Activated B cell treated with CpG ODN at 0.5 μM for 24 hours (primary cell): ENCODE measurements around the gene ZDHHC14. TPM values are rescaled to one million over a fixed set of nuclear protein-coding genes. Genes with fewer than 3 reads are reported as not detected.

Experiments used
- ATAC-seq: fragments of 200-7000 bp; cut with Tn5 transposase; one replicate; pipeline ENCODE4 v1.10.0; 2021; ENCODE audit warnings: low read depth, mild to moderate bottlenecking, moderate library complexity
- CTCF ChIA-PET: fragments of 350-600 bp; sonication (Branson Sonifier 250); formaldehyde crosslinking; loops from one replicate; lab custom pipeline; 2021; ENCODE audit warnings: antibody characterized with exemption; lab: Charles Lee
- POLR2A ChIA-PET: fragments of 350-600 bp; sonication (Branson Sonifier 250); formaldehyde crosslinking; loops from one replicate; lab custom pipeline; 2021; ENCODE audit warnings: antibody characterized with exemption; lab: Charles Lee
- DNase-seq: peaks from one replicate; pipeline ENCODE4 v3.0.0; 2022
- H3K27ac Mint-ChIP-seq: one replicate; pipeline ENCODE4 v1.8.0; 2020; ENCODE audit warnings: mixed read lengths
- H3K27me3 Mint-ChIP-seq: one replicate; pipeline ENCODE4 v1.8.0; 2021; ENCODE audit warnings: mixed read lengths
- H3K36me3 Mint-ChIP-seq: one replicate; pipeline ENCODE4 v1.8.0; 2021; ENCODE audit warnings: low read depth, mixed read lengths
- H3K4me1 Mint-ChIP-seq: one replicate; pipeline ENCODE4 v1.8.0; 2021; ENCODE audit warnings: mixed read lengths
- H3K4me3 Mint-ChIP-seq: one replicate; pipeline ENCODE4 v1.8.0; 2020; ENCODE audit warnings: mild to moderate bottlenecking, mixed read lengths
- H3K9me3 Mint-ChIP-seq: one replicate; pipeline ENCODE4 v1.8.0; 2020; ENCODE audit warnings: mixed read lengths
- intact Hi-C: fragments of 100-400 bp; cut with micrococcal nuclease; formaldehyde crosslinking; loops from one replicate; pipeline ENCODE4 v1.15.1; 2024
- total RNA-seq: library from RNA; stranded (reverse); gene quantifications from 2 replicates; pipeline ENCODE4 v1.2.3, GENCODE V29; 2022
- TF ChIP-seq, protein P1 (sequence below): fragments of 200-600 bp; IDR thresholded peaks from one replicate; pipeline ENCODE4 v1.8.0; 2022; ENCODE audit warnings: antibody characterized with exemption, mild to moderate bottlenecking

The ZDHHC14 gene
- total RNA-seq, 1 donor from 2014 or later: 25.3 TPM

DNA sequence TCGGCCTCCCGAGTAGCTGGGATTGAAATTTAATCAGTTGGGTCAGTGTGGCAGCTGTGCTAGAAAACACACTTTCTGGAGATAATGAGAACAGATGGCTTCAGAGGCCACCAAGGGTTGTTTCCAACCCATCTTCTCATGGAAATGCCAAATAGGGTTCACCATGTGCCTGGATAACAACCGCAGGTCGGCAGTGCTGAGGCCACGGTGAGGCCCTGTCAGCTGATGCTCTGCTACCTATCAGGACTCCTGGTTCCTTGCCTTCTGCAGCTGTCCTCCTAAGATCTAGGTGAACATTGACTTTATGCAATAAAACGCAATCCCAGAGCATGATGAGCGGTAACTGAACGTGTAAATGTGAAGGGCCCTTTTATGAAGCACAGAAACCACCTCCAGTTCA, 302.7 kb downstream of the ZDHHC14 start:
- Mint-ChIP-seq H3K27me3 (no peaks in the 10 kb centered on the region), H3K36me3 (no peaks in the 10 kb centered on the region), H3K9me3 (no peaks in the 10 kb centered on the region), H3K27ac (no peak overlapping the region), H3K4me1 (no peaks in the 10 kb centered on the region), H3K4me3 (no peak overlapping the region)
- intact Hi-C loops: no loop called here
- DNase-seq (no peak), ATAC-seq (no peak)
- TF ChIP-seq, protein P1, sequence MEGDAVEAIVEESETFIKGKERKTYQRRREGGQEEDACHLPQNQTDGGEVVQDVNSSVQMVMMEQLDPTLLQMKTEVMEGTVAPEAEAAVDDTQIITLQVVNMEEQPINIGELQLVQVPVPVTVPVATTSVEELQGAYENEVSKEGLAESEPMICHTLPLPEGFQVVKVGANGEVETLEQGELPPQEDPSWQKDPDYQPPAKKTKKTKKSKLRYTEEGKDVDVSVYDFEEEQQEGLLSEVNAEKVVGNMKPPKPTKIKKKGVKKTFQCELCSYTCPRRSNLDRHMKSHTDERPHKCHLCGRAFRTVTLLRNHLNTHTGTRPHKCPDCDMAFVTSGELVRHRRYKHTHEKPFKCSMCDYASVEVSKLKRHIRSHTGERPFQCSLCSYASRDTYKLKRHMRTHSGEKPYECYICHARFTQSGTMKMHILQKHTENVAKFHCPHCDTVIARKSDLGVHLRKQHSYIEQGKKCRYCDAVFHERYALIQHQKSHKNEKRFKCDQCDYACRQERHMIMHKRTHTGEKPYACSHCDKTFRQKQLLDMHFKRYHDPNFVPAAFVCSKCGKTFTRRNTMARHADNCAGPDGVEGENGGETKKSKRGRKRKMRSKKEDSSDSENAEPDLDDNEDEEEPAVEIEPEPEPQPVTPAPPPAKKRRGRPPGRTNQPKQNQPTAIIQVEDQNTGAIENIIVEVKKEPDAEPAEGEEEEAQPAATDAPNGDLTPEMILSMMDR: no peak
- ChIA-PET CTCF (no interaction called here), POLR2A (interaction anchor here (0.7 kb wide), 1 partner anchor 147 kb away, joined by 5 read pairs; no protein-coding TSS in a partner anchor)

DNA sequence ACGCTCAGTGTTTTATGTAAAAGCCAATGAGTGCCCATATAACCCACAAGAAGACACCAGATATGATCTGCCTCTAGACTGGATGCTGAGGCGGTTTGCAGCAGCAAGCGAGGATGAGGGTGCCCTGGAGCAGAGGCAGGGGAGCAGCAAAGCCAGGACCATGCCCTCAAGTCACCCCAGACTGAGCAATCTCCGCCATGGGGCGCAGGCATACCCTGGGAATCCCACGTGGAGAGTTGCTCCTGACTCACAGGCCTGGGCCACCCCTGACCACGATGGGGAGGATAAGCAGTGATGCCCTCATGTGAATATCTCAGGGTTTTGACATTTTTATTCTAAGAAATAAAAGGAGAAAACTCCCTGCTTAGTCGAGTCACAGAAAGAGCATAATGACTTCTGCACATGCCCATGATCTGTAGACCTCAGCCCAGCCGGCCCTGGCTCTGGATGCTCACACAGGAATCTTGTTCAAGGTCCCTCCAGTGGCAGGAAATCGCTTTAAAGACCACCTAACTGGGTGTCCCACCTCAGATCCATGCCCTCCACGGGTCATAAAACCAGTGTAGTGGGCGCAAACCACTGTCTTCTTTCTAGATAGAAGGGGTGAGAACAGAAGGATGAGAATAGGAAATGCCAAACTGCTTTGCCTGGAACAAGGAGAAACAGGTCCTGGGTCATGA, 303.8 kb downstream of the ZDHHC14 start:
- POLR2A ChIA-PET: no interaction called here
- Mint-ChIP-seq H3K27me3 (no peaks in the 10 kb centered on the region), H3K36me3 (no peaks in the 10 kb centered on the region), H3K27ac (no peak overlapping the region), H3K4me3 (no peak overlapping the region), H3K9me3 (no peaks in the 10 kb centered on the region), H3K4me1 (no peaks in the 10 kb centered on the region)
- intact Hi-C loops: no loop called here
- TF ChIP-seq, protein P1: no peak
- no peak for DNase-seq
- no peak for ATAC-seq
- CTCF ChIA-PET: no interaction called here

DNA sequence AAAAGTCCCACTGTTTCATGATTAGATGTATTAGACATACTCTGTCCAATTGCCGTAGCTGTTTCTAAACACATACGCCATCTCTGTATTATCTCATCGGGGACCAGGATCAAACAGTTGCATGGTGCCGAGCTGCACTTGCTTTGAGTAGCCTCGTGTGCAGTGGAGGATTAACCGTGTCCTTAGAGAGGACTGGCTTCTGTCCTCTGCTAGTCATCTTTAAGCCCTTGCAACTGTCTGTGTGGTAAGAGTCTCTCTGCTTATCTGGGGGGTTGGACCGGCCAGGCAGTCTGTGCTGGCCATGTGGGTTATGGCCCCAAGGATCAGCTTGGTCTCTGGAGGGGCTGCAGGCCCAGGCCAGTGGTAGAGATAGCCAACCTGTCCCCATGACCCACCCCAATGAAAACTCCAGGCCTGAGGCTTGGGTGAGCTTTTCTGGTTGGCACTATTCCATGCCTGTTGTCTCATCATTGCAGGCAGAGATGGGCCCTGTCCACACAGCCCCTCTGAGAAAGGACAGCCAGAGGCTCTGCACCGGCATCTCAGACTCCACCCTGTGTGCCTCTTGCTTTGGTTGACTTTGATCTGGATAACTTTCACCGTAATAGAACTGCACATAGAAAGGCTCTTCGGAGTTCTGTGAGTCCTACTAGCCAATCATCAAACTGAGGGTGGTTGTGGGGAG, 304.7 kb downstream of the ZDHHC14 start:
- CTCF ChIA-PET: no interaction called here
- Mint-ChIP-seq H3K4me1 (no peaks in the 10 kb centered on the region), H3K4me3 (no peak overlapping the region), H3K9me3 (no peaks in the 10 kb centered on the region), H3K27me3 (peaks cover 5% of the 10 kb centered on the region), H3K36me3 (no peaks in the 10 kb centered on the region), H3K27ac (no peak overlapping the region)
- intact Hi-C loops: no loop called here
- ATAC-seq (no peak), DNase-seq (no peak)
- TF ChIP-seq, protein P1: no peak
- POLR2A ChIA-PET: interaction anchor here (0.6 kb wide), 1 partner anchor 16 kb away, joined by 3 read pairs; no protein-coding TSS in a partner anchor

DNA sequence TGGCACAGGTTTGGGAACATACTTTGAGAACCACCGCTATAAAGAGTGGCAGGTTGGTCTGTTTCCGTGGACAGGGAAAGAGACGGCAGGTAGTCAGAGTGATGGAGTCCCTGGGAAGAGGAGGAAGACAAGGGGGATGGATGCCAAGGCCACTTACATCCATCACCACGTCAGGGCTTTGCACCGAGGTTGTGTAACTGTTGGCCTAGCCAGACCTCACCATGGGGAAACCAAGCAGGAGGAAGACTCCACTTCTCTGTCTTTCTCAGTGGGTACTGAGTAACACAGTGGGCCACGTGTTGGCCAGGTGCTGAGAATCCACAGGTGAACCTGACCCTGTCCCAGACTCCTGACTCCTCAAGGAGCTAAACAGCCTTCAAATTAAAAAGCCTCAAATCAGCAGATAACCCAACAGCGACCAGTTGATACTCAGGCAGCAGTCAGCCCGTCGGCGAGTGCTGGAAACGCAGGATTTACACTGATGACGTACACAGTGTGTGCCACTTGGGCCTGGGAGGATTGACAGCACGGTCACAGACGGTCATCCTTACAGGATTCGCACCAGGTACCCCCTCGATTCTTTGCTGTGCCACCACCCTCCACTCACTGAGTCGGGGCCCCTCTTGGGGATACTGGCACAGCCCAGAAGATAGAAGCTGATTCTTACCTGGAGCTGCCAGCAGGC, 307.4 kb downstream of the ZDHHC14 start:
- no peaks in the 10 kb centered on the region for H3K36me3 Mint-ChIP-seq
- peaks cover 9% of the 10 kb centered on the region for H3K27me3 Mint-ChIP-seq
- ChIA-PET POLR2A (no interaction called here), CTCF (no interaction called here)
- ATAC-seq (no peak), DNase-seq (no peak)
- H3K4me3 Mint-ChIP-seq: no peak overlapping the region
- intact Hi-C loops: no loop called here
- H3K27ac Mint-ChIP-seq: no peak overlapping the region
- no peaks in the 10 kb centered on the region for H3K4me1 Mint-ChIP-seq
- TF ChIP-seq, protein P1: no peak
- H3K9me3 Mint-ChIP-seq: no peaks in the 10 kb centered on the region
